ENCODE results near the gene SPATS2L. TPM values are rescaled to one million over a fixed set of nuclear protein-coding genes. Genes with fewer than 3 reads are reported as not detected.

The SPATS2L gene
- total RNA-seq, 1 experiment from 2014 or later = 174 TPM

DNA sequence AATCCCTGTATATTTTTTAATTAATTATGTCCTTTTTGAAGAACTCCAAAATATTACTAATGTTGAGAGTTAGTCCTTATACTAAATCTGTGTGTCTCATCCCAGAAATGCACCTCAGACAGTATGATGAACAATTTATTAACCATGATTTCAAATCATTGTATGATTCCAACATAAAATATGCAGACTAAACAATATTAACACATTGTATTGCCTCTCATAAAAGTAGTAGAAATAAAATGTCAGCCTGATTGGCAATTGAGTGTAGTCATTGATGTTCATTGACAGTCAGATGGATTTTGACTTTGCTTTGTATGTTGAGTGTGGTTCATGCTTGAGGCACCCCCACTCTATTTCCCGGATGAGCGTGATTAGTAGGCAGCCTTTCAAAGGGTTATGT is 145.9 kb downstream of the SPATS2L start:
- no peaks in the 10 kb centered on the region for H3K9me3 ChIP-seq (ENCODE audit: low read length)
- ChIA-PET POLR2A (ENCODE audit: unreplicated experiment) (no interaction called here), CTCF (no interaction called here)
- H3K27ac ChIP-seq (ENCODE audit: low read length) = no peak overlapping the region
- H3K9me2 ChIP-seq (replicated peaks; ENCODE audit: low read length) = no peaks in the 10 kb centered on the region
- ATAC-seq = no peak
- H3K4me3 ChIP-seq (ENCODE audit: low read length) = no peak overlapping the region
- no TSS peak for BruUV-seq (replicated peaks)
- no peaks in the 10 kb centered on the region for H3K27me3 ChIP-seq (ENCODE audit: low read length)
- no peak overlapping the region for H3K4me2 ChIP-seq (ENCODE audit: low read length)
- H2AFZ ChIP-seq (ENCODE audit: low read length) = no peak overlapping the region
- TF ChIP-seq EZH2 (IDR thresholded peaks at IDR 0.05; ENCODE audit: low read length, unreplicated experiment) (no peak), EZH2phosphoT487 (IDR thresholded peaks at IDR 0.05; ENCODE audit: borderline replicate concordance, low read length) (no peak)
- TF ChIP-seq, protein P1, sequence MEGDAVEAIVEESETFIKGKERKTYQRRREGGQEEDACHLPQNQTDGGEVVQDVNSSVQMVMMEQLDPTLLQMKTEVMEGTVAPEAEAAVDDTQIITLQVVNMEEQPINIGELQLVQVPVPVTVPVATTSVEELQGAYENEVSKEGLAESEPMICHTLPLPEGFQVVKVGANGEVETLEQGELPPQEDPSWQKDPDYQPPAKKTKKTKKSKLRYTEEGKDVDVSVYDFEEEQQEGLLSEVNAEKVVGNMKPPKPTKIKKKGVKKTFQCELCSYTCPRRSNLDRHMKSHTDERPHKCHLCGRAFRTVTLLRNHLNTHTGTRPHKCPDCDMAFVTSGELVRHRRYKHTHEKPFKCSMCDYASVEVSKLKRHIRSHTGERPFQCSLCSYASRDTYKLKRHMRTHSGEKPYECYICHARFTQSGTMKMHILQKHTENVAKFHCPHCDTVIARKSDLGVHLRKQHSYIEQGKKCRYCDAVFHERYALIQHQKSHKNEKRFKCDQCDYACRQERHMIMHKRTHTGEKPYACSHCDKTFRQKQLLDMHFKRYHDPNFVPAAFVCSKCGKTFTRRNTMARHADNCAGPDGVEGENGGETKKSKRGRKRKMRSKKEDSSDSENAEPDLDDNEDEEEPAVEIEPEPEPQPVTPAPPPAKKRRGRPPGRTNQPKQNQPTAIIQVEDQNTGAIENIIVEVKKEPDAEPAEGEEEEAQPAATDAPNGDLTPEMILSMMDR (conservative IDR thresholded peaks at IDR 0.05; ENCODE audit: low read depth, low read length) = no peak
- H3K79me2 ChIP-seq (ENCODE audit: low read length) = no peaks in the 10 kb centered on the region
- no peaks in the 10 kb centered on the region for H3F3A ChIP-seq (ENCODE audit: low read length, unreplicated experiment)
- peaks cover 27% of the 10 kb centered on the region for H3K4me1 ChIP-seq (ENCODE audit: insufficient read depth, low read length)
- no peak overlapping the region for H3K9ac ChIP-seq (ENCODE audit: low read length)
- no peak for DNase-seq
- peaks cover 42% of the 10 kb centered on the region for H3K36me3 ChIP-seq (ENCODE audit: low read depth, low read length)
- intact Hi-C loops (cut with micrococcal nuclease) = no loop called here
- no peaks in the 10 kb centered on the region for H4K20me1 ChIP-seq (ENCODE audit: low read length)

DNA sequence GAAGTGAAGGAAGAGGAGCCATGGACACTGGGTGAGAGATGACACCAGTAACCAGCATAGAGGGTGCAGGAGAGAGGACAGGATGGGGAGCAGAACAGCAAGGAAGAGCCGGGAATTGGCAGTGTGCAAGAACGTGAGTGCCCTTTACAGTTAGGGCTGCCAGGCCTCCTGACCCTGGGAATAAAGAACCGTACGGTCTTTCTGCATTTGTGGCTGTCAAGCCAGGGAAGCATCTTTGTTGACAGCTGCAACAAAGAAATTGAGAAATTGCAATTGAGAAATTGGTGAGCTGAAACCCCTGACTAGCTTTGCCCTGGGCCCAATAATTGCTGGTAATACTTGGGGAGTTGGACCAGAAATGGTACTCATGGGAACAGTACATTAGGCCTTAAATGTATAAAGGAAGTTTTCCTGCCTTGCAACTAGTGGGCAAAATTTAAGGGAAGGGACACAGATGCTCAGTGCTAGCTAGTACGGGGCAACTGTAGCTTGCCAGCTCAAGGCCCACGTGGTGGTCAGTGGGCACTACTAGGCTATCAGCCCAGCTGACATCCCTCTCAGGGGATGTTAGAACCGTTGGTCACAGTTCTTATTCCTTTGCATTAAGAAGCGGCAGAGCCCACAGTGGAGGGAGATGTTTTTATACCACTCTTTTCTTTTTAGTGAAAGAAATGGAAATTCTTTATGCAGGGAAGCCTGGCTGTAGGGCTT is 146.8 kb downstream of the SPATS2L start:
- ATAC-seq = no peak
- intact Hi-C loops (cut with micrococcal nuclease) = no loop called here
- DNase-seq = no peak
- ChIA-PET CTCF (no interaction called here), POLR2A (ENCODE audit: unreplicated experiment) (interaction anchor here (0.6 kb wide), 1 partner anchor 194 kb away, joined by 3 read pairs; no protein-coding TSS in a partner anchor)
- no peaks in the 10 kb centered on the region for H3K9me2 ChIP-seq (replicated peaks; ENCODE audit: low read length)
- H2AFZ ChIP-seq (ENCODE audit: low read length) = no peak overlapping the region
- no peak overlapping the region for H3K4me3 ChIP-seq (ENCODE audit: low read length)
- no peaks in the 10 kb centered on the region for H4K20me1 ChIP-seq (ENCODE audit: low read length)
- H3K27me3 ChIP-seq (ENCODE audit: low read length) = no peaks in the 10 kb centered on the region
- H3K4me1 ChIP-seq (ENCODE audit: insufficient read depth, low read length) = peaks cover 27% of the 10 kb centered on the region
- TF ChIP-seq EZH2 (IDR thresholded peaks at IDR 0.05; ENCODE audit: low read length, unreplicated experiment) = no peak
- TF ChIP-seq EZH2phosphoT487 (IDR thresholded peaks at IDR 0.05; ENCODE audit: borderline replicate concordance, low read length) = no peak
- TF ChIP-seq, protein P1 (conservative IDR thresholded peaks at IDR 0.05; ENCODE audit: low read depth, low read length) = no peak
- H3K79me2 ChIP-seq (ENCODE audit: low read length) = no peaks in the 10 kb centered on the region
- H3F3A ChIP-seq (ENCODE audit: low read length, unreplicated experiment) = no peaks in the 10 kb centered on the region
- BruUV-seq (replicated peaks) = no TSS peak
- H3K9ac ChIP-seq (ENCODE audit: low read length) = no peak overlapping the region
- no peaks in the 10 kb centered on the region for H3K9me3 ChIP-seq (ENCODE audit: low read length)
- H3K27ac ChIP-seq (ENCODE audit: low read length) = no peak overlapping the region
- no peak overlapping the region for H3K4me2 ChIP-seq (ENCODE audit: low read length)
- peaks cover 42% of the 10 kb centered on the region for H3K36me3 ChIP-seq (ENCODE audit: low read depth, low read length)

DNA sequence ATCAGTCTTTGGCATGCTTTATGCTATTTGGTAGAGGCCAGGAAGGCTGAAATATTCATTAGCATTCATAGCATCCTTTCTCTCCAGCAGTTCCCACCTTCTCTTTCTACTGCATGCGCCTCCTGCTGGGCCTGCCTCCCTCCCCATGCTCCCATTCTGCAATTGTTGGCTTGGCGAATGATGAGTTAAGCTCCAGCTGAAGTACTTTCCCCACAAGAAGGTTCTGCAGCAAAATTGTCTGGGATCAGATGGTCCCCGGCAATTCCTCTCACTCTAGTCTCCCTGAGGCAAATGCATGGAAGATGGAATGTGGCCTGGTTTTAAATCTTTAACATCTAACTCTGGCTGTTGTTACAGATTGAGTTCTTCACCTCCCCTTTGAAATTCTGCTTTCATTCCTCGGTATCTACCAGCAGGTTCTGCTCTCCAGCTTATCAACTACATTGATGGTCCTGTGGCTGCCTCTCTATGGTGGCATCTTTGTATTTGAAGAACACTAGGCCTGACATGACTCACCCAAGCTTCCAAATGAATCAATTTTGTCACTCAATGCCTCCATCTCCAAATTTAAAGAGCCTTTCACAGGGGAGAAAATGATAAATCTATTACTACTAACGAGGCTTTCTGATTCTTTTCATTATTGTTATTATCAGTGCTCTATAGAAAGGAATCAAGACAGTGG is 147.5 kb downstream of the SPATS2L start:
- POLR2A ChIA-PET (ENCODE audit: unreplicated experiment) = no interaction called here
- DNase-seq = no peak
- H3K4me1 ChIP-seq (ENCODE audit: insufficient read depth, low read length) = peaks cover 27% of the 10 kb centered on the region
- no peaks in the 10 kb centered on the region for H3K79me2 ChIP-seq (ENCODE audit: low read length)
- no peak for ATAC-seq
- H3F3A ChIP-seq (ENCODE audit: low read length, unreplicated experiment) = no peaks in the 10 kb centered on the region
- H3K4me3 ChIP-seq (ENCODE audit: low read length) = no peak overlapping the region
- no peak overlapping the region for H3K27ac ChIP-seq (ENCODE audit: low read length)
- H3K4me2 ChIP-seq (ENCODE audit: low read length) = no peak overlapping the region
- no peak overlapping the region for H2AFZ ChIP-seq (ENCODE audit: low read length)
- CTCF ChIA-PET = no interaction called here
- H3K9me2 ChIP-seq (replicated peaks; ENCODE audit: low read length) = no peaks in the 10 kb centered on the region
- no peaks in the 10 kb centered on the region for H4K20me1 ChIP-seq (ENCODE audit: low read length)
- H3K9me3 ChIP-seq (ENCODE audit: low read length) = no peaks in the 10 kb centered on the region
- no TSS peak for BruUV-seq (replicated peaks)
- H3K36me3 ChIP-seq (ENCODE audit: low read depth, low read length) = peaks cover 43% of the 10 kb centered on the region
- H3K27me3 ChIP-seq (ENCODE audit: low read length) = no peaks in the 10 kb centered on the region
- TF ChIP-seq, protein P1 (conservative IDR thresholded peaks at IDR 0.05; ENCODE audit: low read depth, low read length) = no peak
- intact Hi-C loops (cut with micrococcal nuclease) = no loop called here
- H3K9ac ChIP-seq (ENCODE audit: low read length) = no peak overlapping the region
